OCI-LY1 (cell line): Measurements from ENCODE around the gene ZFYVE1.
"Not testable (repeated sequence)": the region's sequence is repeated elsewhere in the genome, so short reads cannot be mapped to it uniquely, and the experiment has no call there.

Experiments used
- EZH2 ChIP-seq: fragments of 200-600 bp; sonication (generic), shearing (Covaris generic); IDR thresholded peaks from 2 replicates; pipeline ENCODE4 v1.8.0; 2017; ENCODE audit warnings: borderline replicate concordance, mixed run types, mild to moderate bottlenecking, antibody characterized with exemption, low read length, moderate library complexity, mixed read lengths
- TF ChIP-seq, protein P1 (sequence below): fragments of 200-600 bp; sonication (generic), shearing (Covaris generic); IDR thresholded peaks from 2 replicates; pipeline ENCODE4 v1.5.1; 2017; ENCODE audit warnings: mild to moderate bottlenecking, antibody characterized with exemption, low read length, moderate library complexity, mixed read lengths

DNA sequence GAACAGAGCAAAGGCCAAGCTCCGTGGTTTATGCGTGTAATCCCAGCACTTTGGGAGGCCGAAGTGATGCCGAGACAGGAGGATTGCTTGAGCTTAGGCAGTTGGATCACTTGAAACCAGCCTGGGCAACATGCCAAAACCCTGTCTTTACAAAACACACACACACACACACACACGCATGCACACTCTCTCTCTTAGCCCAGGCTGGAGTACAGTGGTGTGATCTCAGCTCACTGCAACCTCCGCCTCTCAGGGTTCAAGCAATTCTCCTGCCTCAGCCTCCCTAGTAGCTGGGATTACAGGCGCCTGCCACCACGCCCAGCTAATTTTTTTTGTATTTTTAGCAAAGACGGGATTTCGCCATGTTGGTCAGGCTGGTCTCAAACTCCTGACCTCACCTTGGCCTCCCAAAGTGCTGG, 64.6 kb downstream of the ZFYVE1 start:
- TF ChIP-seq, protein P1, sequence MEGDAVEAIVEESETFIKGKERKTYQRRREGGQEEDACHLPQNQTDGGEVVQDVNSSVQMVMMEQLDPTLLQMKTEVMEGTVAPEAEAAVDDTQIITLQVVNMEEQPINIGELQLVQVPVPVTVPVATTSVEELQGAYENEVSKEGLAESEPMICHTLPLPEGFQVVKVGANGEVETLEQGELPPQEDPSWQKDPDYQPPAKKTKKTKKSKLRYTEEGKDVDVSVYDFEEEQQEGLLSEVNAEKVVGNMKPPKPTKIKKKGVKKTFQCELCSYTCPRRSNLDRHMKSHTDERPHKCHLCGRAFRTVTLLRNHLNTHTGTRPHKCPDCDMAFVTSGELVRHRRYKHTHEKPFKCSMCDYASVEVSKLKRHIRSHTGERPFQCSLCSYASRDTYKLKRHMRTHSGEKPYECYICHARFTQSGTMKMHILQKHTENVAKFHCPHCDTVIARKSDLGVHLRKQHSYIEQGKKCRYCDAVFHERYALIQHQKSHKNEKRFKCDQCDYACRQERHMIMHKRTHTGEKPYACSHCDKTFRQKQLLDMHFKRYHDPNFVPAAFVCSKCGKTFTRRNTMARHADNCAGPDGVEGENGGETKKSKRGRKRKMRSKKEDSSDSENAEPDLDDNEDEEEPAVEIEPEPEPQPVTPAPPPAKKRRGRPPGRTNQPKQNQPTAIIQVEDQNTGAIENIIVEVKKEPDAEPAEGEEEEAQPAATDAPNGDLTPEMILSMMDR, result not testable (repeated sequence)
- TF ChIP-seq EZH2, result not testable (repeated sequence)
